ENCODE results near the gene SNPH. TPM values are rescaled to one million over a fixed set of nuclear protein-coding genes. Genes with fewer than 3 reads are reported as not detected.

Gene SNPH
- total and polyA plus RNA-seq, 7 donors = under 0.01 to 21.0 (median 6.4) TPM

DNA sequence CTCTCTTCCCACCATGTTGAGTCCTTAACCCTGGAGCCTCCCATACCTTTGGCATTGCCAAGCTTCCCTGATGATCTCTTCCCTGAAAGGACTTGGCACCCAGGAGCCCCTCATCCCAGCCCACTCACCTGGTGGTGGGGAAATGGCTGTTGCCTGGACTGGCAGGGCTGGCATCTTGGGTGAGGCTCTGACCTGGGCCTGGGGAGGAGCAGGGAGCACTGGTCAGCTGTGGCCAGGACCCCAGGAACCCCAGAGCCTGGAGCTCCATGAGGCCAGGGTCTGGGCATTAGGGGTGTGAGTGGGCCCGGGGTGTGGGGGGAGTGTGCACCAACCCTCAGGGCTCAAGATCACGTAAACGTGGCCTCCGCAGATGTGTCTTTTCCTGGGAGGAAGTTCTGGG lies 53.4 kb downstream of the SNPH start:
- Histone ChIP-seq H3K36me3 (no peaks in the 10 kb centered on the region), H3K4me3 (no peak overlapping the region), H3K9me3 (no peaks in the 10 kb centered on the region), H3K27me3 (no peaks in the 10 kb centered on the region), H3K4me1 (peaks cover 0 to 6% (median 3%) of the 10 kb centered on the region in 4 donors), H3K27ac (no peak overlapping the region)
- no peak for TF ChIP-seq POLR2A (IDR thresholded peaks at IDR 0.05)
- no peak for TF ChIP-seq EP300 (IDR thresholded peaks at IDR 0.05)
- TF ChIP-seq, protein P1, sequence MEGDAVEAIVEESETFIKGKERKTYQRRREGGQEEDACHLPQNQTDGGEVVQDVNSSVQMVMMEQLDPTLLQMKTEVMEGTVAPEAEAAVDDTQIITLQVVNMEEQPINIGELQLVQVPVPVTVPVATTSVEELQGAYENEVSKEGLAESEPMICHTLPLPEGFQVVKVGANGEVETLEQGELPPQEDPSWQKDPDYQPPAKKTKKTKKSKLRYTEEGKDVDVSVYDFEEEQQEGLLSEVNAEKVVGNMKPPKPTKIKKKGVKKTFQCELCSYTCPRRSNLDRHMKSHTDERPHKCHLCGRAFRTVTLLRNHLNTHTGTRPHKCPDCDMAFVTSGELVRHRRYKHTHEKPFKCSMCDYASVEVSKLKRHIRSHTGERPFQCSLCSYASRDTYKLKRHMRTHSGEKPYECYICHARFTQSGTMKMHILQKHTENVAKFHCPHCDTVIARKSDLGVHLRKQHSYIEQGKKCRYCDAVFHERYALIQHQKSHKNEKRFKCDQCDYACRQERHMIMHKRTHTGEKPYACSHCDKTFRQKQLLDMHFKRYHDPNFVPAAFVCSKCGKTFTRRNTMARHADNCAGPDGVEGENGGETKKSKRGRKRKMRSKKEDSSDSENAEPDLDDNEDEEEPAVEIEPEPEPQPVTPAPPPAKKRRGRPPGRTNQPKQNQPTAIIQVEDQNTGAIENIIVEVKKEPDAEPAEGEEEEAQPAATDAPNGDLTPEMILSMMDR (IDR thresholded peaks at IDR 0.05) = no peak
- no peak for TF ChIP-seq POLR2AphosphoS5 (IDR thresholded peaks at IDR 0.05)
- intact Hi-C loops (cut with DNase I) = loop anchor here (10.0 kb wide), 1 partner anchor 455 kb away; no protein-coding TSS in a partner anchor
- DNase-seq = no peak
- 84 to 96% methylated on average over 4 of the region's 4 CpGs for WGBS, 2 donors

DNA sequence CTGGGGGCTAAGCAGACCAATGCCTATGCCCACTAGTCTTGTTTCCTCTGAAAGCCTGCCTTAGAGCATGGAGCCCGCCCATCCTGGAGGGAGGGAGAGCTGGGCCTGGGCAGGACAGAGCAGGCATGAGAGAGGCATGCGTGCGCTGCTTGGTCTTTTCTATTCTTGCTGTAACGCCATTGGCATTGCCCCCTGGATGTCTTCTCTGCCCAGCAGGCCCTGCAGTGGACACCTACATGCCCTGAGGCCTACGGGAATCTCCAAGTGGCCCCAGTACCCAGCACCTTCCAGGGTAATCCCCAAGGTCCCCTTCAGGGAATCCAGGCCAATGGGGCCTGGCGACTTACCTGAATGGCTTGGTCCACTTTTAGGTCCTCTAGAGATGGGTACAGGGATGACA lies 53.9 kb downstream of the SNPH start:
- intact Hi-C loops (cut with DNase I) = no loop called here
- H3K27ac ChIP-seq = no peak overlapping the region
- peaks cover 0 to 12% (median 8%) of the 10 kb centered on the region in 4 donors for H3K4me1 ChIP-seq
- DNase-seq = no peak
- H3K36me3 ChIP-seq = no peaks in the 10 kb centered on the region
- WGBS, 2 donors = 95 to 97% methylated on average over 6 of the region's 6 CpGs
- no peaks in the 10 kb centered on the region for H3K27me3 ChIP-seq
- no peaks in the 10 kb centered on the region for H3K9me3 ChIP-seq
- no peak overlapping the region for H3K4me3 ChIP-seq
- no peak for TF ChIP-seq POLR2AphosphoS5 (IDR thresholded peaks at IDR 0.05)
- TF ChIP-seq, protein P1 (IDR thresholded peaks at IDR 0.05) = no peak

DNA sequence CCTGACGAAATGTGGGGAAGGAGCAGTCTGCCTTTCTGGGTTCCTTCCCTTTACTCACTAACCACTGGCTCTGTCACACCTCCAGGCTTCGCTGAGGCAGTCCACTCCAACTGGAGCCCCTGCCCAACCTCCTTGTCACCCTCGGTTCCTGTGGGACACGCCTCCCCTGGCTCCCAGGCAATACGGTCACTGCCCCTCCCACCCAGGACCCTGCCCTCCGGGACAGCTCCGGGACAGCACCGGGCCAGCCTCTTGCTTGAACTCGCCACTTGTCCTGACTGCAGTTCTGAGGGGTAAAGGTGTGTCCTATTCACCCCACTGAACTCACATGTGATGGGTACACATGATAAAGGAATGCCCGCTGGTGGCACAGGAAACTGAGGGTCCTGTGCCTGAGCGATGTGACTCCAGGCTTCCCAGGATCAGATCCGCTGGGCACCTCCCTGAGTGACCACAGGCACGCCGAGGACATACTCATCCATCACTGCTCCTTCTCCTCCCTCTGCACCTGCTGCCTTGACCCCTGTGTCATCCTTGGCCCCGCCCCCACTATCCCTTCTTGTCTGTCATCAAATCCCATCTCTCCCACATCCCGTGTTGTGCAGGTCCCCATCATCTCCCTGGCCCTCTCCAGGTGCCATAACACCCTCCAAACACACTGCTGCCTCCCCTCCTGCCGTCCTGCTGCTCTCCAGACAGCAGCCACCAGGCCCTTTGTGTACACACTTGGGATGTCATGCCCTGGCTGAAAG lies 55.0 kb downstream of the SNPH start:
- Histone ChIP-seq H3K27ac (no peak overlapping the region), H3K4me1 (peaks cover 0 to 15% (median 10%) of the 10 kb centered on the region in 4 donors), H3K27me3 (no peaks in the 10 kb centered on the region), H3K36me3 (no peaks in the 10 kb centered on the region), H3K9me3 (no peaks in the 10 kb centered on the region), H3K4me3 (no peak overlapping the region)
- TF ChIP-seq EP300 (IDR thresholded peaks at IDR 0.05) (no peak), POLR2AphosphoS5 (IDR thresholded peaks at IDR 0.05) (no peak), POLR2A (IDR thresholded peaks at IDR 0.05) (no peak)
- TF ChIP-seq, protein P1 (IDR thresholded peaks at IDR 0.05) = no peak
- WGBS, 2 donors = 82% methylated on average over 17 of the region's 17 CpGs
- no peak for DNase-seq
- intact Hi-C loops (cut with DNase I) = no loop called here

DNA sequence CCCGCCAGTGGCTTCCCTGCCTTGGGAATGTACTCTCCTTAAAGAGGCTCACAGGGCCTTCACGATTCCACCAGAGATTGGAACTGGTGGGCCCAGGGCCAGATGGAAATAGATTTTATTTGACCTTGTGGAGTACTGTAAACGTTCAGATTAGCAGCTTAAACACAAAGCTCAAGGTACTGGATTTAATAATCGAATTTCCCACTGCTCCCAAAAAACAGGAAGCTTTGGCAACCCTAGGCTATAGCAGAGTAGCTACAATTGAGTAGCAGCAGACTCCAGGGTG lies 55.5 kb downstream of the SNPH start:
- DNase-seq = no peak
- TF ChIP-seq EP300 (IDR thresholded peaks at IDR 0.05) (no peak), POLR2A (IDR thresholded peaks at IDR 0.05) (no peak), POLR2AphosphoS5 (IDR thresholded peaks at IDR 0.05) (no peak)
- TF ChIP-seq, protein P1 (IDR thresholded peaks at IDR 0.05) = no peak
- H3K27me3 ChIP-seq = no peaks in the 10 kb centered on the region
- 47 to 70% methylated on average over 4 of the region's 4 CpGs for WGBS, 2 donors
- no peak overlapping the region for H3K27ac ChIP-seq
- no peaks in the 10 kb centered on the region for H3K36me3 ChIP-seq
- intact Hi-C loops (cut with DNase I) = no loop called here
- no peak overlapping the region for H3K4me3 ChIP-seq
- no peaks in the 10 kb centered on the region for H3K9me3 ChIP-seq
- H3K4me1 ChIP-seq = peaks cover 0 to 20% (median 15%) of the 10 kb centered on the region in 4 donors
